ENCODE results near the gene MYL4.

The MYL4 gene

GRCh38 chr17:47231334-47231733 lies 22.2 kb downstream of the MYL4 start:
- no peaks in the 10 kb centered on the region for H3K27me3 ChIP-seq (ENCODE audit: insufficient read depth, low read length, poor library complexity, severe bottlenecking)
- no peak overlapping the region for H3K4me3 ChIP-seq (ENCODE audit: low read length, poor library complexity, severe bottlenecking)
- H3K4me2 ChIP-seq (ENCODE audit: low read depth, low read length, poor library complexity, severe bottlenecking) = no peak overlapping the region
- H2AFZ ChIP-seq (ENCODE audit: low read length) = 0 out of 2 replicates have a peak overlapping the region, but pooled peaks have one; percentile 8
- H3F3A ChIP-seq (ENCODE audit: low read depth) = no peaks in the 10 kb centered on the region
- H3K9me2 ChIP-seq (replicated peaks; ENCODE audit: low read depth, low read length) = no peaks in the 10 kb centered on the region
- TF ChIP-seq CTCF (conservative IDR thresholded peaks at IDR 0.05; ENCODE audit: low read length) (no peak), EZH2phosphoT487 (IDR thresholded peaks at IDR 0.05; ENCODE audit: borderline replicate concordance) (no peak)
- H3K79me2 ChIP-seq (ENCODE audit: insufficient read depth, low read length) = no peaks in the 10 kb centered on the region
- H3K4me1 ChIP-seq (ENCODE audit: insufficient read depth, low read length, poor library complexity, severe bottlenecking) = peaks cover 15% of the 10 kb centered on the region
- H3K9ac ChIP-seq (ENCODE audit: low read depth, low read length, poor library complexity, severe bottlenecking) = no peak overlapping the region
- no peaks in the 10 kb centered on the region for H3K36me3 ChIP-seq (ENCODE audit: insufficient read depth, low read length)
- no peaks in the 10 kb centered on the region for H4K20me1 ChIP-seq (ENCODE audit: insufficient read depth, low read length, poor library complexity, severe bottlenecking)
- no peaks in the 10 kb centered on the region for H3K9me3 ChIP-seq (ENCODE audit: insufficient read depth, low read depth, low read length)

DNA sequence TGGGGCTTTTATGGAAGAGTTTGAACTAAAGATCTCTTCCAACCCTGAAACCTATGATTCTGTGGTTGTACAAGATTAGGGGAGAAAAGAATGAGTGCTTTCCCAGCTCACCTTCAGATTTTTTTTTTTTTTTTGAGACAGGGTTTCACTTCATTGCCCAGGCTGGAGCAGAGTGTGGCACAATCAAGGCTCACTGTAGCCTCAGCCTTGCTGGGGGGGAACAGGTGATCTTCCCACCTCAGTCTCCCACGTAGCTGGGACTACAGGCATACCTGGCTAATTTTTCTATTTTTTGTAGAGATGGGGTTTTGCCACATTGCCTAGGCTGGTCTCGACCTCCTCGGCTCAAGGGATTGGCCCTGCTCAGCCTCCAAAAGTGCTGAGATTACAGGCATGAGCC lies 22.7 kb downstream of the MYL4 start:
- H3K4me2 ChIP-seq (ENCODE audit: low read depth, low read length, poor library complexity, severe bottlenecking) = no peak overlapping the region
- H3K79me2 ChIP-seq (ENCODE audit: insufficient read depth, low read length) = no peaks in the 10 kb centered on the region
- no peak overlapping the region for H3K4me3 ChIP-seq (ENCODE audit: low read length, poor library complexity, severe bottlenecking)
- no peak for TF ChIP-seq CTCF (conservative IDR thresholded peaks at IDR 0.05; ENCODE audit: low read length)
- no peak for TF ChIP-seq EZH2phosphoT487 (IDR thresholded peaks at IDR 0.05; ENCODE audit: borderline replicate concordance)
- H3K9me2 ChIP-seq (replicated peaks; ENCODE audit: low read depth, low read length) = no peaks in the 10 kb centered on the region
- H4K20me1 ChIP-seq (ENCODE audit: insufficient read depth, low read length, poor library complexity, severe bottlenecking) = no peaks in the 10 kb centered on the region
- no peaks in the 10 kb centered on the region for H3K27me3 ChIP-seq (ENCODE audit: insufficient read depth, low read length, poor library complexity, severe bottlenecking)
- H3K9me3 ChIP-seq (ENCODE audit: insufficient read depth, low read depth, low read length) = no peaks in the 10 kb centered on the region; the same call in 1 of the 2 replicates
- H2AFZ ChIP-seq (ENCODE audit: low read length) = no peak overlapping the region
- no peaks in the 10 kb centered on the region for H3F3A ChIP-seq (ENCODE audit: low read depth)
- no peak overlapping the region for H3K9ac ChIP-seq (ENCODE audit: low read depth, low read length, poor library complexity, severe bottlenecking)
- peaks cover 15% of the 10 kb centered on the region for H3K4me1 ChIP-seq (ENCODE audit: insufficient read depth, low read length, poor library complexity, severe bottlenecking)
- no peaks in the 10 kb centered on the region for H3K36me3 ChIP-seq (ENCODE audit: insufficient read depth, low read length)

GRCh38 chr17:47232465-47232864 lies 23.3 kb downstream of the MYL4 start:
- H3K9ac ChIP-seq (ENCODE audit: low read depth, low read length, poor library complexity, severe bottlenecking) = no peak overlapping the region
- peaks cover 4% of the 10 kb centered on the region; the same call in 1 of the 2 replicates for H3K9me3 ChIP-seq (ENCODE audit: insufficient read depth, low read depth, low read length)
- H3K4me3 ChIP-seq (ENCODE audit: low read length, poor library complexity, severe bottlenecking) = no peak overlapping the region
- H3K4me1 ChIP-seq (ENCODE audit: insufficient read depth, low read length, poor library complexity, severe bottlenecking) = peaks cover 15% of the 10 kb centered on the region
- no peaks in the 10 kb centered on the region for H3K9me2 ChIP-seq (replicated peaks; ENCODE audit: low read depth, low read length)
- no peaks in the 10 kb centered on the region for H3K27me3 ChIP-seq (ENCODE audit: insufficient read depth, low read length, poor library complexity, severe bottlenecking)
- H3K36me3 ChIP-seq (ENCODE audit: insufficient read depth, low read length) = no peaks in the 10 kb centered on the region
- no peak for TF ChIP-seq CTCF (conservative IDR thresholded peaks at IDR 0.05; ENCODE audit: low read length)
- TF ChIP-seq EZH2phosphoT487 (IDR thresholded peaks at IDR 0.05; ENCODE audit: borderline replicate concordance) = no peak
- no peak overlapping the region for H3K4me2 ChIP-seq (ENCODE audit: low read depth, low read length, poor library complexity, severe bottlenecking)
- no peak overlapping the region for H2AFZ ChIP-seq (ENCODE audit: low read length)
- no peaks in the 10 kb centered on the region for H3F3A ChIP-seq (ENCODE audit: low read depth)
- no peaks in the 10 kb centered on the region for H4K20me1 ChIP-seq (ENCODE audit: insufficient read depth, low read length, poor library complexity, severe bottlenecking)
- H3K79me2 ChIP-seq (ENCODE audit: insufficient read depth, low read length) = no peaks in the 10 kb centered on the region
